Neural cell (in vitro differentiated cells): ENCODE results near the gene NRDC. TPM values are rescaled to one million over a fixed set of nuclear protein-coding genes. Genes with fewer than 3 reads are reported as not detected.

Source experiments
- H2AFZ ChIP-seq: fragments of 200-600, 300-800 bp; sonication (generic), shearing (Covaris generic); 2 replicates; pipeline ENCODE4 v1.6.0; 2014; ENCODE audit warnings: low read depth, mild to moderate bottlenecking, antibody characterized with exemption, low read length, moderate library complexity
- H3F3A ChIP-seq: fragments of 200-600 bp; shearing (Covaris generic); 2 replicates; pipeline ENCODE4 v1.6.1; 2016; ENCODE audit warnings: mild to moderate bottlenecking, moderate library complexity, mixed read lengths, antibody characterized with exemption, low read length; ENCODE audit not compliant: insufficient read depth, poor library complexity, severe bottlenecking
- H3K27ac ChIP-seq: fragments of 200-600, 300-800 bp; sonication (generic), shearing (Covaris generic); 2 replicates; pipeline ENCODE4 v1.5.1; 2014; ENCODE audit warnings: mild to moderate bottlenecking, low read length, moderate library complexity
- H3K27me3 ChIP-seq: fragments of 300-800, 200-600 bp; sonication (generic), shearing (Covaris generic); 2 replicates; pipeline ENCODE4 v1.6.0; 2014; ENCODE audit warnings: mild to moderate bottlenecking, low read depth, low read length, moderate library complexity; ENCODE audit not compliant: insufficient read depth
- H3K36me3 ChIP-seq: fragments of 300-800, 200-600 bp; sonication (generic), shearing (Covaris generic); 2 replicates; pipeline ENCODE4 v1.5.1; 2014; ENCODE audit warnings: mild to moderate bottlenecking, antibody characterized with exemption, low read length, moderate library complexity; ENCODE audit not compliant: insufficient read depth
- H3K4me2 ChIP-seq: fragments of 300-800, 200-600 bp; sonication (generic), shearing (Covaris generic); 2 replicates; pipeline ENCODE4 v1.6.0; 2014; ENCODE audit warnings: mild to moderate bottlenecking, low read length
- H3K4me3 ChIP-seq: fragments of 300-800, 200-600 bp; sonication (generic), shearing (Covaris generic); 2 replicates; pipeline ENCODE4 v1.5.1; 2014; ENCODE audit warnings: mild to moderate bottlenecking, low read length, moderate library complexity
- H3K79me2 ChIP-seq: fragments of 200-600 bp; shearing (Covaris generic); replicated peaks from 2 replicates; pipeline ENCODE4 v1.6.0; 2014; ENCODE audit warnings: mild to moderate bottlenecking, low read length, moderate library complexity; ENCODE audit not compliant: insufficient read depth
- H3K9ac ChIP-seq: fragments of 300-800, 200-600 bp; sonication (generic), shearing (Covaris generic); 2 replicates; pipeline ENCODE4 v1.6.1; 2016; ENCODE audit warnings: mild to moderate bottlenecking, low read length, mixed read lengths
- H3K9me2 ChIP-seq: fragments of 200-600 bp; shearing (Covaris generic); 2 replicates; pipeline ENCODE4 v1.6.1; 2016; ENCODE audit warnings: mild to moderate bottlenecking, low read length, mixed read lengths; ENCODE audit not compliant: insufficient read depth
- H3K9me3 ChIP-seq: fragments of 200-600, 300-800 bp; sonication (generic), shearing (Covaris generic); 2 replicates; pipeline ENCODE4 v1.6.1; 2016; ENCODE audit warnings: mild to moderate bottlenecking, mixed run types, low read length, moderate library complexity, mixed read lengths
- H4K20me1 ChIP-seq: fragments of 200-600 bp; shearing (Covaris generic); 2 replicates; pipeline ENCODE4 v1.6.1; 2016; ENCODE audit warnings: mild to moderate bottlenecking, mixed run types; ENCODE audit not compliant: insufficient read depth
- CTCF ChIP-seq: fragments of 450-650 bp; IDR thresholded peaks from 2 replicates; pipeline ENCODE4 v1.5.1; 2014; ENCODE audit warnings: antibody characterized with exemption, mild to moderate bottlenecking, moderate library complexity; ENCODE audit not compliant: poor library complexity, severe bottlenecking
- EP300 ChIP-seq: fragments of 450-650 bp; conservative IDR thresholded peaks from 2 replicates; pipeline ENCODE4 v1.6.1; 2014; ENCODE audit warnings: antibody characterized with exemption, mild to moderate bottlenecking, moderate library complexity; ENCODE audit not compliant: poor library complexity, severe bottlenecking
- EZH2 ChIP-seq: fragments of 200-600, 300-800 bp; shearing (Covaris generic), sonication (generic); IDR thresholded peaks from 2 replicates; pipeline ENCODE4 v1.6.1; 2014; ENCODE audit warnings: antibody characterized with exemption, low read length, borderline replicate concordance, mild to moderate bottlenecking; ENCODE audit not compliant: insufficient read depth, poor library complexity, severe bottlenecking
- MXI1 ChIP-seq: fragments of 450-650 bp; conservative IDR thresholded peaks from 2 replicates; pipeline ENCODE4 v1.6.1; 2014; ENCODE audit warnings: antibody characterized with exemption, mild to moderate bottlenecking; ENCODE audit not compliant: poor library complexity, severe bottlenecking
- POLR2AphosphoS5 ChIP-seq: IDR thresholded peaks from 2 replicates; pipeline ENCODE4 v1.6.1; 2012
- RAD21 ChIP-seq: fragments of 450-650 bp; conservative IDR thresholded peaks from 2 replicates; pipeline ENCODE4 v1.6.1; 2014; ENCODE audit warnings: antibody characterized with exemption, mild to moderate bottlenecking, moderate library complexity
- REST ChIP-seq: IDR thresholded peaks from 2 replicates; pipeline ENCODE4 v1.6.1; 2012; ENCODE audit warnings: borderline replicate concordance
- SMC3 ChIP-seq: fragments of 450-650 bp; conservative IDR thresholded peaks from 2 replicates; pipeline ENCODE4 v1.6.1; 2014; ENCODE audit warnings: antibody characterized with exemption, mild to moderate bottlenecking, moderate library complexity; ENCODE audit not compliant: poor library complexity
- TAF1 ChIP-seq: IDR thresholded peaks from 2 replicates; pipeline ENCODE4 v1.6.1; 2012; ENCODE audit warnings: low read depth
- polyA plus RNA-seq: library from polyadenylated mRNA; depleted of rRNA; stranded (reverse); fragments of >200 nt; gene quantifications from 2 replicates; pipeline ENCODE4 v1.2.3, GENCODE V29; 2014

Gene NRDC
- polyA plus RNA-seq, 1 donor from 2014 or later: 114 TPM

GRCh38 chr1:51790385-51790784 lies 88.1 kb downstream of the NRDC start:
- Histone ChIP-seq H3K79me2 (no peaks in the 10 kb centered on the region), H2AFZ (no peak overlapping the region), H4K20me1 (no peaks in the 10 kb centered on the region), H3K27me3 (no peaks in the 10 kb centered on the region), H3K4me2 (no peak overlapping the region), H3K36me3 (peaks cover 6% of the 10 kb centered on the region), H3K4me3 (no peak overlapping the region), H3K27ac (no peak overlapping the region), H3F3A (peaks cover 3% of the 10 kb centered on the region), H3K9me3 (no peaks in the 10 kb centered on the region), H3K9ac (no peak overlapping the region), H3K9me2 (no peaks in the 10 kb centered on the region)
- no peak for TF ChIP-seq EZH2
- no peak for TF ChIP-seq CTCF
- TF ChIP-seq EP300: no peak
- TF ChIP-seq MXI1: no peak
- TF ChIP-seq SMC3: no peak
- no peak for TF ChIP-seq RAD21
- no peak for TF ChIP-seq TAF1
- no peak for TF ChIP-seq POLR2AphosphoS5
- TF ChIP-seq REST: no peak

- Histone ChIP-seq H2AFZ (no peak overlapping the region), H3K9me3 (no peaks in the 10 kb centered on the region), H3K79me2 (no peaks in the 10 kb centered on the region), H3K9me2 (no peaks in the 10 kb centered on the region), H3K27me3 (no peaks in the 10 kb centered on the region), H3K27ac (no peak overlapping the region), H4K20me1 (no peaks in the 10 kb centered on the region), H3K9ac (no peak overlapping the region), H3K4me2 (no peak overlapping the region), H3K36me3 (no peaks in the 10 kb centered on the region), H3K4me3 (no peak overlapping the region), H3F3A (peaks cover 3% of the 10 kb centered on the region)
- TF ChIP-seq EP300 (no peak), REST (no peak), RAD21 (no peak)
These were observed 89.2 kb downstream of the NRDC start for GRCh38 chr1:51789342-51789741.
